AG09319 (cell line): ENCODE results near the gene ANXA11.

Experiments used
- DNase-seq: peaks from one replicate; pipeline ENCODE4 v3.0.0-alpha.2; 2010; ENCODE audit warnings: low read depth; ENCODE audit errors: extremely low read depth
- CTCF ChIP-seq: IDR thresholded peaks from 2 replicates; pipeline ENCODE4 v1.5.1; 2011; ENCODE audit warnings: low read depth, mild to moderate bottlenecking, inconsistent platforms, low read length, moderate library complexity

Gene ANXA11

GRCh38 chr10:80197972-80198916 is 7.1 kb downstream of the ANXA11 start:
- no peak for DNase-seq
- TF ChIP-seq CTCF = no peak

DNA sequence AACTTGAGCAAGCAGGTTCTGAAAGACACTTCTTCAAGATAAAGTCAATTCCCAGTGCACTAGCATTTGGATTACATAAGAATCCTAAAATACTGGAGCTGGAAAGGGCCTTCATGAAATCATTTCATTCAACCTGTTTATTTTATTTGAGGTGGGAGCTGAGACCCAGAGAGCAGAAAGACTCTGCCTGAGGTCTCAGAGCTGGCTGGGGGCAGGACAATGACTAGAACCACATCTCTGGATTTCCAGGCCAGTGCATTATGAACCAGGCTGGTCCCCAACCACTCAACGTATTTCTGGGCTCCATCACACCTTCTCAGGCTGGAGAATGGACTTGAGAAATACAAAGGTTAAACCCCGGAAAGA is 8.4 kb downstream of the ANXA11 start:
- TF ChIP-seq CTCF = no peak
- DNase-seq = no peak

DNA sequence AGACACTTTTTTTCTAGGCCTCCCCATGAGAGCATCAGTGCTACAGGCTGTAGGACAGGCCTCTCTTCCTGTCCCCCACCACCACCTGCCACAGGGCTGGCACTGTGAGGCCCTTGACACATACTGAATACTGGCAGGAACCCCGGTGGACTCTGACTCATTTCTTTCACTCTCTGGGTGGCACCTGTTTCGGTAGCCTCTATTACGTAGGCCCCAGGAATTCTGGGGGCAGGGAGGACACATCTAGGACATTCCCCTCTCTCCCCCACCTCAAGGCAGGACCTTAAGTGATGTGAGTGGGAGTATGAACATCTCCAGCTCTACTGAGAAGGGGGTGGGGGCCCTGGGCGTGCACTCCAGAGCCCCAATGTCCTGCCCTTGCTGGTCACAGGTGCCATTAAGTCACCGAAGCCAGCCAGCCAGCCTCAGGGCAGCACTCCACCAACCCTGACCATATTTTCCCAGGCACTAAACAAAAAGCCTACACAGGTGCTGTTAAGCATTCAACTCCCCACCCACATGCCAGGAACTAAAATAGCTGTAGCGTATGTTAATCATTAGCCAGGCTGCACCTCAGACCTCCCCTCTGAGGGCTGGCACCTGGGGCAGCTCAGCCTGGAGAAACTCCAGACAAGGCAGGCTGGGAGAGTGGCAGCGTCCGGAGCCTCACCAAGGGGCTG is 8.9 kb downstream of the ANXA11 start:
- no peak for DNase-seq
- no peak for TF ChIP-seq CTCF

DNA sequence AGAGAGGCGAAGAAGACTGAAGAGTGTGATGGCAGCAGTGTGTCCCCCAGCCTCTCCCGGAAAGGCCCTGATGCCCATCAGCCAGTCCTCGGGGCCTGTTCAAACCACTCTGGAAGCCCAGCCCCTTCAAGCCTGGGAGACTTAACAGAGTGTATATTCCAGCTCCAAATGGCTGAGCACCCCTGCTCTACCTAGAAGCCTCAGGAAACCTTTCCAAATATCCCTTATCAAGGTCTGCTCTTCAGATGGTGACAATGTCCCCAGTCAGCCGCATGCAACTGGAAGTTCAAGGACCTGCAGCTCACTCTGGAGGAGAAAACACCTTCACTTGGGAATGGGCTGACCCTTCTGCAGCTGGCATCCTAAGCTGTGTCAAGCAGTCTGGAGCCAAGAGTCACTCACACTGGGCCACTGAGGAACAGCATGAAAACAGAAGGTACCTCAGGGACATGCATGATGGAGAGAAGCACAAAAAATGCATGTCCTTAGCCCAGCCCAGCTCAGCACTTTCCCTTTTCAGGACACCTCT is 10.2 kb downstream of the ANXA11 start:
- TF ChIP-seq CTCF = no peak

DNA sequence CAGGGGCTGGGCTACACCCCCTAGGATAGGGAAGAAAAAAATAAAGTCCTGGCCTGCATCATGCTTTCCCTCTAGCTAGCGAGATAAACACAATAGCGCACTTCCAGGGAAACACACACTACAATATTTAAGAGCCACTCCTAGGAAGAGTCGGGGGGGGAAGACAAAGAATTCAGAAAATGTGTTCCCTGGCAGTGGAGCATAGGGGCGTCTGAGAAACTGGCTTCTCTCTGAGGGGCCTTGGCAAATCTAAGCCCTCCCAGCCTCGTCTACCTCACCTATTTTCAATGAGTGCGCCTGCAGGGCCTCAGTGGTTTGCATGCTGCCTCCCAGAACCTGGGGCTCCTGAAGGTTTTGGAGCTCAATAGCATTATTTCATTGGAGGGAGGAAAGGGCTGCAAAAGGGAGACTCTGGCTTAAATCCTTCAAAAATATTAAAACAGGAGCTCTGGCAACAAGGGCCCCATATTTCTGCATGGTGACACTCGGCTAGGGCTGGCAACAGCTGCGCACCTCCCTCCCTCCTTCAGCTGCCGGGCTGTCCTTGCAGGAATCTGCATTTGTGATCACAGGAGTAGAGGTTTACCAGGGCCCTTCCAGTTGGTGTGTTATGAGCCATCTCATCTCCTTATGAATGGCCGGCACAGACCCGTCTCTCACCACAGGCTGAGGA is 10.8 kb downstream of the ANXA11 start:
- no peak for TF ChIP-seq CTCF
- DNase-seq = no peak

More for the DNA sequence above, 10.2 kb downstream of the ANXA11 start:
- DNase-seq = no peak

- TF ChIP-seq CTCF = no peak
- no peak for DNase-seq
These were observed 12.8 kb downstream of the ANXA11 start for GRCh38 chr10:80192553-80192952.
